ENCODE results near the gene ATP2C2.

Gene ATP2C2

DNA sequence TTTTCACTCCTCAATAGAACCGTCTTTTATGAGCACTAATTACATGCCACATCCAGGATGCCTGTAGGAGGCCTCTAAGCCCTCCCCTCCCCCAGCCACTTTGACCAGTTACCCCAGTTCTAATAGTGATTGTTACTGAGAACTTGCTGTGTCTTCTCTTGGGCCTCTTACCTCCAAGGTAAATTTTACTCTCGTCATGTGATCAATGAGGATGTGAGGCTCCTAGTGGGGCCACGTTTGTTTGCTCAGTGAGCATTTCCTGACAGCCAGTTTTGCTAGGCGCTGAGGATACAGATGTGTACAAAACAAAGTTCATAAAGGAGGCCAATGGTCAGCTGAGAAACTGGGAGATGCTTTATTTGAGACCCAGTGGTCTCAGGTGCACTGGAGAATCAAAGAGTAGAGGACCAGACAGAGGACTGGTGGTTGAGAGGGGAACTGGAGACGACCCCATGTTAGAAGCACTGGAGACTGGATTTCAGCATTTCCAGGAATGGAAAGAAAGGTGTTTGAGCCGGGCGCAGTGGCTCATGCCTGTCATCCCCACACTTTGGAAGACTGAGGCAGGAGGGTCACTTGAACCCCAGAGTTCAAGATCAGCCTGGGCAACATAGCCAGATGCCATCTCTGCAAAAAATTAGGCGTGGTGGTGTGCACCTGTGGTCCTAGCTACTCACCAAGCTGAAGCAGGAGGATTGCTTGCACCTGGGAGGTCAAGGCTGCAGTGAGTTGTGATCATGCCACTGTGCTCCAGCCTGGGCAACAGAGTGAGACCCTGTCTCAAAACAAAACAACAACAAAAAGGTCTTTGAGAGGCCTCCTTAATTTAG, 2.6 kb downstream of the ATP2C2 start:
- TF ChIP-seq, protein P1, sequence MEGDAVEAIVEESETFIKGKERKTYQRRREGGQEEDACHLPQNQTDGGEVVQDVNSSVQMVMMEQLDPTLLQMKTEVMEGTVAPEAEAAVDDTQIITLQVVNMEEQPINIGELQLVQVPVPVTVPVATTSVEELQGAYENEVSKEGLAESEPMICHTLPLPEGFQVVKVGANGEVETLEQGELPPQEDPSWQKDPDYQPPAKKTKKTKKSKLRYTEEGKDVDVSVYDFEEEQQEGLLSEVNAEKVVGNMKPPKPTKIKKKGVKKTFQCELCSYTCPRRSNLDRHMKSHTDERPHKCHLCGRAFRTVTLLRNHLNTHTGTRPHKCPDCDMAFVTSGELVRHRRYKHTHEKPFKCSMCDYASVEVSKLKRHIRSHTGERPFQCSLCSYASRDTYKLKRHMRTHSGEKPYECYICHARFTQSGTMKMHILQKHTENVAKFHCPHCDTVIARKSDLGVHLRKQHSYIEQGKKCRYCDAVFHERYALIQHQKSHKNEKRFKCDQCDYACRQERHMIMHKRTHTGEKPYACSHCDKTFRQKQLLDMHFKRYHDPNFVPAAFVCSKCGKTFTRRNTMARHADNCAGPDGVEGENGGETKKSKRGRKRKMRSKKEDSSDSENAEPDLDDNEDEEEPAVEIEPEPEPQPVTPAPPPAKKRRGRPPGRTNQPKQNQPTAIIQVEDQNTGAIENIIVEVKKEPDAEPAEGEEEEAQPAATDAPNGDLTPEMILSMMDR (IDR thresholded peaks at IDR 0.05; ENCODE audit: low read depth, low read length, missing control alignments) = no peak
- DNase-seq = no peak
- Histone ChIP-seq H3K36me3 (replicated peaks) (no peaks in the 10 kb centered on the region), H3K27me3 (replicated peaks) (peaks cover 45% of the 10 kb centered on the region), H3K27ac (no peak overlapping the region), H3K4me3 (ENCODE audit: low read depth, low read length) (no peak overlapping the region)
- in situ Hi-C loops (cut with HindIII; ENCODE audit: low pct_ligation_motif_present, low sequenced_read_pairs) = no loop called here

DNA sequence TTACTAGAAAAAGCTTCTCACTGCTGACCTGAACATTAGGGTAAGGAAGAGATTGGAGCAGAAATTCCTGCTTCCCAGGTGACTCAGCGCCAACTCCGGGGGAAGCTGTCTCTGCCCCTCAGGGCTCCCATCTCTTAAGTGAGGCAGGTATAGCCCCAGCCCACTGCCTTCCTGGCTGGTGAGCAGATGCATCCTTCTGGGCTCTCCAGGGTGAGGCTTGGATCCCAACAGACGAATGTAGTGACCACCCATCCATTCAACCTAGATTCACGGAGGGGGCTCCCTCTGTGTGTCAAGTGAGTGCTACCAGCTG, 3.2 kb downstream of the ATP2C2 start:
- TF ChIP-seq, protein P1 (IDR thresholded peaks at IDR 0.05; ENCODE audit: low read depth, low read length, missing control alignments) = no peak
- Histone ChIP-seq H3K4me3 (ENCODE audit: low read depth, low read length) (no peak overlapping the region), H3K27ac (no peak overlapping the region), H3K27me3 (replicated peaks) (peaks cover 44% of the 10 kb centered on the region), H3K36me3 (replicated peaks) (no peaks in the 10 kb centered on the region)
- DNase-seq = no peak
- in situ Hi-C loops (cut with HindIII; ENCODE audit: low pct_ligation_motif_present, low sequenced_read_pairs) = no loop called here

DNA sequence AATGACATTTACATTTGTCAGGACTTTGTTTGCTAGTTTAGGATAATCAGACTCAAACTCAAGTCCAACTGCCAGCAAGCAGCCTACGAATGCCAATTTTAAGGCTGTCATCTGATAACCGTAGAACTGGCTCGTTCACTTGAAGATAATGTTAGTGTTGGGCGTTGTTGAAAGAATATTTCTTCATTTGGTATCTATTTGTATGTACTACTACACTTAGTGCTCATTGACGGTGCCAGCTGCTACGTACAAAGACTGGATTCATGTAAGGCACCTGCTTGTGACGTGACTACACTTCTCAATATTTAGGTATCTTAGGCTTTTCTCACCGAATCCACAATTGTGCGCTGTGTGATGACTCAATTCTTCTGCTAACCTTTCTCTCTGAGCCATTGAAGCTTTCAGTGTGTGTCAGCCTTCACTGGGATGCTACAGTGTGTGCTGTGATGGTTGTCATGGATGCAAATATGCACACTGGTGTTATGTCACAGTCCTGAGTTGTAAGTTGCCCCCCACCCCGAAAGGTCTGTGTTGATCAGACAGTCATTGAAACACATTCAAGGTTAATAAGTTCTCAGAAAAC, 5.7 kb downstream of the ATP2C2 start:
- Histone ChIP-seq H3K27me3 (replicated peaks) (peaks cover 20% of the 10 kb centered on the region), H3K27ac (no peak overlapping the region), H3K4me3 (ENCODE audit: low read depth, low read length) (no peak overlapping the region), H3K36me3 (replicated peaks) (no peaks in the 10 kb centered on the region)
- in situ Hi-C loops (cut with HindIII; ENCODE audit: low pct_ligation_motif_present, low sequenced_read_pairs) = no loop called here
- DNase-seq = no peak
- TF ChIP-seq, protein P1 (IDR thresholded peaks at IDR 0.05; ENCODE audit: low read depth, low read length, missing control alignments) = no peak

DNA sequence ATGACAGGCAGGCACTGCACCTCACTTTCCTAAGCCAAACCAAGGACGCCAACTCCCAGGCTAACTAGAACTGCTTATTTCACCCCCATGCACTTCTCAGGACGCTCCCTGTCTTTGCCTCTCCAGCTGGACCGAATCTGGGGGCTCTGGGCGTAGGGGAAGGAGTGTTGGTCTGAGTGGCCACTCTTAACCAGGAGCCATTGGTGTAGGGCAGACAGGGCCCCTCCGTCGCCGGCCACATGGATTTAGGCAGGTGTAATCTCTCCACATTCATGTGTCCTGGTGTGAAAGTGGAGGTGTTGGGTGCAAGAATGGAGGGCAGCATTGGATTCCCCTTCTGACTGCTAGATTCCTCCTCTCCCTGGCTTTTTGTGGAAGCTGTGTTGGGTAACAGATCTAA, 9.8 kb downstream of the ATP2C2 start:
- DNase-seq = no peak
- TF ChIP-seq, protein P1 (IDR thresholded peaks at IDR 0.05; ENCODE audit: low read depth, low read length, missing control alignments) = no peak
- Histone ChIP-seq H3K4me3 (ENCODE audit: low read depth, low read length) (no peak overlapping the region), H3K27me3 (replicated peaks) (no peaks in the 10 kb centered on the region), H3K36me3 (replicated peaks) (no peaks in the 10 kb centered on the region), H3K27ac (no peak overlapping the region)
- in situ Hi-C loops (cut with HindIII; ENCODE audit: low pct_ligation_motif_present, low sequenced_read_pairs) = no loop called here

DNA sequence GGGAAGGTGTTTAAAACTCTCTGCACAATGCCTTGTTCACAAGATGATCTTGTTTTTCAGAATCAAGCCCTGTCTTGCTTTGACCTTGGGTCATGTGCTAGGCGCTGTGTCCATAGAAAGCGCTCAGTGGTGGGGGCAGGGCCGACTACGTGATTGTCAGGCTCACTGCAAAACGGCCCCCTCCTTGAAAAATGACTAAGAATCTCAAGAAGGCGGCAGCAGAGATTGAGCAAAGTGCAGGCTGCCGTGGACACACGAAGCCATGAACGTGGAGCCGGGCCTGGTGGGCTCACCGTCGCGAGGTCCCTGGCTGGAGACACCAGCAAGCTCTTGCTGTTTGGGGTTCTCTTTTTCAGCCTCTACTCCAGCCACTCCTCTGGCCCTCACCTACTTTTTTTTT, 10.2 kb downstream of the ATP2C2 start:
- in situ Hi-C loops (cut with HindIII; ENCODE audit: low pct_ligation_motif_present, low sequenced_read_pairs) = no loop called here
- H3K36me3 ChIP-seq (replicated peaks) = no peaks in the 10 kb centered on the region

More for the DNA sequence above, 10.2 kb downstream of the ATP2C2 start:
- H3K27ac ChIP-seq = no peak overlapping the region
- DNase-seq = no peak
- no peak overlapping the region for H3K4me3 ChIP-seq (ENCODE audit: low read depth, low read length)
- TF ChIP-seq, protein P1 (IDR thresholded peaks at IDR 0.05; ENCODE audit: low read depth, low read length, missing control alignments) = no peak
- no peaks in the 10 kb centered on the region for H3K27me3 ChIP-seq (replicated peaks)

Measured in brain microvascular endothelial cell (primary cell).